Measurements from ENCODE around the gene GBGT1. TPM values are rescaled to one million over a fixed set of nuclear protein-coding genes. Genes with fewer than 3 reads are reported as not detected.

The GBGT1 gene
- polyA plus RNA-seq, 1 donor from 2014 or later = not detected

- TF ChIP-seq RAD21 (conservative IDR thresholded peaks at IDR 0.05) (no peak), SMC3 (conservative IDR thresholded peaks at IDR 0.05; ENCODE audit: poor library complexity) (no peak)
- TF ChIP-seq, protein P1, sequence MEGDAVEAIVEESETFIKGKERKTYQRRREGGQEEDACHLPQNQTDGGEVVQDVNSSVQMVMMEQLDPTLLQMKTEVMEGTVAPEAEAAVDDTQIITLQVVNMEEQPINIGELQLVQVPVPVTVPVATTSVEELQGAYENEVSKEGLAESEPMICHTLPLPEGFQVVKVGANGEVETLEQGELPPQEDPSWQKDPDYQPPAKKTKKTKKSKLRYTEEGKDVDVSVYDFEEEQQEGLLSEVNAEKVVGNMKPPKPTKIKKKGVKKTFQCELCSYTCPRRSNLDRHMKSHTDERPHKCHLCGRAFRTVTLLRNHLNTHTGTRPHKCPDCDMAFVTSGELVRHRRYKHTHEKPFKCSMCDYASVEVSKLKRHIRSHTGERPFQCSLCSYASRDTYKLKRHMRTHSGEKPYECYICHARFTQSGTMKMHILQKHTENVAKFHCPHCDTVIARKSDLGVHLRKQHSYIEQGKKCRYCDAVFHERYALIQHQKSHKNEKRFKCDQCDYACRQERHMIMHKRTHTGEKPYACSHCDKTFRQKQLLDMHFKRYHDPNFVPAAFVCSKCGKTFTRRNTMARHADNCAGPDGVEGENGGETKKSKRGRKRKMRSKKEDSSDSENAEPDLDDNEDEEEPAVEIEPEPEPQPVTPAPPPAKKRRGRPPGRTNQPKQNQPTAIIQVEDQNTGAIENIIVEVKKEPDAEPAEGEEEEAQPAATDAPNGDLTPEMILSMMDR (IDR thresholded peaks at IDR 0.05; ENCODE audit: poor library complexity, severe bottlenecking) = no peak
- no peaks in the 10 kb centered on the region for H3K36me3 ChIP-seq (ENCODE audit: insufficient read depth, low read length)
- H3K27me3 ChIP-seq (ENCODE audit: insufficient read depth, low read depth, low read length) = no peaks in the 10 kb centered on the region
- peaks cover 30% of the 10 kb centered on the region for H3K79me2 ChIP-seq (replicated peaks; ENCODE audit: insufficient read depth, low read length)
- no peak overlapping the region for H3K4me2 ChIP-seq (ENCODE audit: low read length)
- H3K4me3 ChIP-seq (ENCODE audit: low read length) = no peak overlapping the region
- no peaks in the 10 kb centered on the region for H3F3A ChIP-seq (ENCODE audit: insufficient read depth, low read length, poor library complexity, severe bottlenecking)
- no peak overlapping the region for H2AFZ ChIP-seq (ENCODE audit: low read depth, low read length)
- H4K20me1 ChIP-seq (ENCODE audit: insufficient read depth) = peaks cover 22% of the 10 kb centered on the region
- H3K27ac ChIP-seq (ENCODE audit: low read length) = no peak overlapping the region
- H3K9me2 ChIP-seq (ENCODE audit: insufficient read depth, low read length) = no peaks in the 10 kb centered on the region
- no peaks in the 10 kb centered on the region for H3K9me3 ChIP-seq (ENCODE audit: low read length)
- no peak overlapping the region for H3K9ac ChIP-seq (ENCODE audit: low read length)
Observed at GRCh38 chr9:133115604-133116345, 47.9 kb downstream of the GBGT1 start.

DNA sequence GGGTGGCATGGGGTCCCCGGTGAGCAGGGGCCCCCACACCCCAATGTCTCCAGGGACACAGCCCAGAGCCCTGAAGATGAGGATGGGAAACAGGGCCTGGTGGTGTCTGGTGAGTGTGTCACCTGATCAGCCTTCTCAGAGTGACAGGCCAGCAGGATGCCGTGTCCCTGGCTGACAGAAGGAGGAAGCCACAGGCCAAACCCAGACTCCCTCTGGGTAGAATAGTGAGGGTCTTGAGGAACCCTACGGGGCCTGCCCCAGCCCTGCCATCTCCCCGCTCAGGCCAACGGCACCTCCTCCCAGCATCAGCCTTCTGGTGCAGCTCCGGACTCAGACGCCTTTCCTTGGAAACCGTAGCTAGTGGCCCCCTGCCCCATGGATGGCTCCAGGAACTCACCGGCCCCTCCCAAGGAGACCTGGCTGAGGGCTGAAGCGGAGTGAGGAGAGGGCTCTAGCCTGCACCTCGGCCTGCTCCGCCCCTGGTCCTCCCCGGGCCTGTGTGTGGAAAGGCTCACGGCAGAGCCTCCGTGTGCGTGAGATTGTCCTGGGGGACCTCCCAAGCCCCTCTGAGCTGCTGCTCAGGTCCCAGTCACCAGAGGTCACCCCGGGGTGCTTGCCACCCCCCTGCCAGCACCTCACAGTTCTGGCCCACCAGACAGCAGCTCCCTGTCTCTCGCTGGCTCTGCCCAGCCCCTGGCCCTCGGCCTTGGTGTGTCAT, 48.7 kb downstream of the GBGT1 start:
- no peak for TF ChIP-seq MXI1 (conservative IDR thresholded peaks at IDR 0.05; ENCODE audit: poor library complexity, severe bottlenecking)
- TF ChIP-seq, protein P2, sequence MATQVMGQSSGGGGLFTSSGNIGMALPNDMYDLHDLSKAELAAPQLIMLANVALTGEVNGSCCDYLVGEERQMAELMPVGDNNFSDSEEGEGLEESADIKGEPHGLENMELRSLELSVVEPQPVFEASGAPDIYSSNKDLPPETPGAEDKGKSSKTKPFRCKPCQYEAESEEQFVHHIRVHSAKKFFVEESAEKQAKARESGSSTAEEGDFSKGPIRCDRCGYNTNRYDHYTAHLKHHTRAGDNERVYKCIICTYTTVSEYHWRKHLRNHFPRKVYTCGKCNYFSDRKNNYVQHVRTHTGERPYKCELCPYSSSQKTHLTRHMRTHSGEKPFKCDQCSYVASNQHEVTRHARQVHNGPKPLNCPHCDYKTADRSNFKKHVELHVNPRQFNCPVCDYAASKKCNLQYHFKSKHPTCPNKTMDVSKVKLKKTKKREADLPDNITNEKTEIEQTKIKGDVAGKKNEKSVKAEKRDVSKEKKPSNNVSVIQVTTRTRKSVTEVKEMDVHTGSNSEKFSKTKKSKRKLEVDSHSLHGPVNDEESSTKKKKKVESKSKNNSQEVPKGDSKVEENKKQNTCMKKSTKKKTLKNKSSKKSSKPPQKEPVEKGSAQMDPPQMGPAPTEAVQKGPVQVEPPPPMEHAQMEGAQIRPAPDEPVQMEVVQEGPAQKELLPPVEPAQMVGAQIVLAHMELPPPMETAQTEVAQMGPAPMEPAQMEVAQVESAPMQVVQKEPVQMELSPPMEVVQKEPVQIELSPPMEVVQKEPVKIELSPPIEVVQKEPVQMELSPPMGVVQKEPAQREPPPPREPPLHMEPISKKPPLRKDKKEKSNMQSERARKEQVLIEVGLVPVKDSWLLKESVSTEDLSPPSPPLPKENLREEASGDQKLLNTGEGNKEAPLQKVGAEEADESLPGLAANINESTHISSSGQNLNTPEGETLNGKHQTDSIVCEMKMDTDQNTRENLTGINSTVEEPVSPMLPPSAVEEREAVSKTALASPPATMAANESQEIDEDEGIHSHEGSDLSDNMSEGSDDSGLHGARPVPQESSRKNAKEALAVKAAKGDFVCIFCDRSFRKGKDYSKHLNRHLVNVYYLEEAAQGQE (IDR thresholded peaks at IDR 0.05; ENCODE audit: borderline replicate concordance) = no peak
- no peak for TF ChIP-seq SMC3 (conservative IDR thresholded peaks at IDR 0.05; ENCODE audit: poor library complexity)
- no peak for TF ChIP-seq EP300 (conservative IDR thresholded peaks at IDR 0.05; ENCODE audit: poor library complexity, severe bottlenecking)
- no peak for TF ChIP-seq TAF1 (IDR thresholded peaks at IDR 0.05; ENCODE audit: low read depth)
- Histone ChIP-seq H3K27ac (ENCODE audit: low read length) (no peak overlapping the region), H3K9me3 (ENCODE audit: low read length) (no peaks in the 10 kb centered on the region), H3F3A (ENCODE audit: insufficient read depth, low read length, poor library complexity, severe bottlenecking) (no peaks in the 10 kb centered on the region), H3K9me2 (ENCODE audit: insufficient read depth, low read length) (no peaks in the 10 kb centered on the region), H3K79me2 (replicated peaks; ENCODE audit: insufficient read depth, low read length) (peaks cover 30% of the 10 kb centered on the region), H3K4me2 (ENCODE audit: low read length) (no peak overlapping the region), H3K4me3 (ENCODE audit: low read length) (no peak overlapping the region), H4K20me1 (ENCODE audit: insufficient read depth) (peaks cover 22% of the 10 kb centered on the region), H3K9ac (ENCODE audit: low read length) (no peak overlapping the region), H2AFZ (ENCODE audit: low read depth, low read length) (no peak overlapping the region), H3K27me3 (ENCODE audit: insufficient read depth, low read depth, low read length) (no peaks in the 10 kb centered on the region), H3K36me3 (ENCODE audit: insufficient read depth, low read length) (no peaks in the 10 kb centered on the region)
